Measurements from ENCODE around the gene SMIM15.

- TF ChIP-seq CTCF (IDR thresholded peaks at IDR 0.05) (no peak), CREB1 (CRISPR knock-in tag; IDR thresholded peaks at IDR 0.05) (no peak), ELF4 (CRISPR knock-in tag; IDR thresholded peaks at IDR 0.05; ENCODE audit: low read depth) (no peak), SP1 (CRISPR knock-in tag; conservative IDR thresholded peaks at IDR 0.05) (no peak), NR3C1 (CRISPR knock-in tag; conservative IDR thresholded peaks at IDR 0.05; ENCODE audit: low read depth) (no peak), MAX (CRISPR knock-in tag; IDR thresholded peaks at IDR 0.05) (no peak), USF2 (CRISPR knock-in tag; IDR thresholded peaks at IDR 0.05) (no peak), NR2C2 (CRISPR knock-in tag; IDR thresholded peaks at IDR 0.05) (no peak), ZNF512 (CRISPR knock-in tag; IDR thresholded peaks at IDR 0.05; ENCODE audit: borderline replicate concordance) (no peak)
These were observed 29.7 kb downstream of the SMIM15 start for GRCh38 chr5:61132559-61132958.

All from WTC11 (cell line).